NB4 (cell line): Measurements from ENCODE around the gene B9D1.

ENCODE experiments used
- MYC ChIP-seq: IDR thresholded peaks from 2 replicates; pipeline ENCODE4 v1.6.1; 2011; ENCODE audit warnings: low read depth, low read length
- POLR2A ChIP-seq: IDR thresholded peaks from 2 replicates; pipeline ENCODE4 v1.6.1; 2011; ENCODE audit warnings: mild to moderate bottlenecking; ENCODE audit not compliant: insufficient read length; ENCODE audit errors: extremely low read depth
- TF ChIP-seq, protein P1 (sequence below): IDR thresholded peaks from one replicate; pipeline ENCODE4 v1.5.1; 2012; ENCODE audit warnings: low read depth, low read length
- TF ChIP-seq, protein P2 (sequence below): IDR thresholded peaks from 2 replicates; pipeline ENCODE4 v1.6.1; 2011; ENCODE audit warnings: low read depth, low read length

DNA sequence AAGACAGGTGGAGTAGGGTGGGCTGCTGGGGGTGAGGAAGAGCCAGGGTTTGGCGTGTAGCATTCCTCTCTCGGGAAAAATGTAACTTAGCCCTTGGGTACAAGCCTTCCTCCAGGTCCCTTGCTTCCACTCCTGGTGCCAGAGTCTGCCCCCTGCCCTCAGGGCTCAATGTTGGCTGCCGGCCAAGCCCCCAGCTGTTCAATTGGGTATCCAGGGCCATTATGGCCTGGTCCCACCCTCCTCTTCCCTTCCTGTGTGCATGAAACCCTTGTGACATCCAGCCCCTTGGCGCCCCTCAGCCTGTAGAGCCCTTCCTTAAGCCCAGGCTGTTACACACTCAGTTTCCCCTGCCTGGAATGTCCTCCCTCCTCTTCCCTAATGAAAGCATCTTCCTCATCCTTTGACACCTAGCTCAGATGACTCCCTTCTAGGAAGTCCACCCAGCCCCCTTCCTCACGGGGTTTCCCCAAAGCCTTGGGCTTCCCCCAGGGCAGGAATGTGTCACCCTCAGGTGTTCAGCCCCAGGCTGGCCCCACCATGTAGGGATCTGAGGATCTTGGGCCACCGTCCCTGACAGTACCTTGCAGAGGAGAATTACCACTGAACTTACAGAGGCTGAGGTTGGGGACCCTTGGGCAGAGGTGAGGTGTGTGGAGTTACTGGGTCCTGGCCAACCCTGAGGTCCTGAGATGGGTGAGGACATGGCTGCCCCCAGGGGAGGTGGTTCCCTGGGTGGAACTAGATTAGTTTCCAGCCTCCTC, 30.0 kb downstream of the B9D1 start:
- TF ChIP-seq, protein P1, sequence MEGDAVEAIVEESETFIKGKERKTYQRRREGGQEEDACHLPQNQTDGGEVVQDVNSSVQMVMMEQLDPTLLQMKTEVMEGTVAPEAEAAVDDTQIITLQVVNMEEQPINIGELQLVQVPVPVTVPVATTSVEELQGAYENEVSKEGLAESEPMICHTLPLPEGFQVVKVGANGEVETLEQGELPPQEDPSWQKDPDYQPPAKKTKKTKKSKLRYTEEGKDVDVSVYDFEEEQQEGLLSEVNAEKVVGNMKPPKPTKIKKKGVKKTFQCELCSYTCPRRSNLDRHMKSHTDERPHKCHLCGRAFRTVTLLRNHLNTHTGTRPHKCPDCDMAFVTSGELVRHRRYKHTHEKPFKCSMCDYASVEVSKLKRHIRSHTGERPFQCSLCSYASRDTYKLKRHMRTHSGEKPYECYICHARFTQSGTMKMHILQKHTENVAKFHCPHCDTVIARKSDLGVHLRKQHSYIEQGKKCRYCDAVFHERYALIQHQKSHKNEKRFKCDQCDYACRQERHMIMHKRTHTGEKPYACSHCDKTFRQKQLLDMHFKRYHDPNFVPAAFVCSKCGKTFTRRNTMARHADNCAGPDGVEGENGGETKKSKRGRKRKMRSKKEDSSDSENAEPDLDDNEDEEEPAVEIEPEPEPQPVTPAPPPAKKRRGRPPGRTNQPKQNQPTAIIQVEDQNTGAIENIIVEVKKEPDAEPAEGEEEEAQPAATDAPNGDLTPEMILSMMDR, result no peak
- TF ChIP-seq, protein P2, sequence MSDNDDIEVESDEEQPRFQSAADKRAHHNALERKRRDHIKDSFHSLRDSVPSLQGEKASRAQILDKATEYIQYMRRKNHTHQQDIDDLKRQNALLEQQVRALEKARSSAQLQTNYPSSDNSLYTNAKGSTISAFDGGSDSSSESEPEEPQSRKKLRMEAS, result no peak
- TF ChIP-seq MYC, result no peak
- no peak for TF ChIP-seq POLR2A
